ENCODE measurements around the gene PNMT. TPM values are rescaled to one million over a fixed set of nuclear protein-coding genes. Genes with fewer than 3 reads are reported as not detected.

The PNMT gene
- total RNA-seq, 2 experiments from 2014 or later = not detected

DNA sequence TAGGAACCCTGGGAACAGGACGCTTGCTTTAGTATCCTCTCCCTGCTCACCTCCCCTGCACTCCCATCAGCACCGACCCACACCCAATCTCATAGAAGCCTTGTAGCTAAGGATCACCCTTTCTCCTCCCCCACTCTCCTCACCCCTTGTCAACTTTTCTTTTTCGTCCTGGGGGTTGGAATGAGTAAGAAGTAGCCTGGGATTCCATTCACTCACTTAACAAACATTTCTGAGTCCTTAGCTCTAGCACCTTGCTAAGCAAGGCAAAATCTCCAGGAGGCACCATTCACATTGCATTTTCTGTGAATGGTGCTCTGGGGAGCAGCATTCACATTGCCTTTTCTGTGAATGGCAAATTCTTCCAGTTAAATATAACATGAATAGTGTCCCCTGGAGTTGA lies 20.7 kb downstream of the PNMT start:
- H3K79me2 ChIP-seq (ENCODE audit: insufficient read depth, low read depth, low read length) = 0 out of 2 replicates have a peak, but pooled peaks cover 10% of the 10 kb centered on the region
- peak overlapping the region; percentile 89 for H3K4me3 ChIP-seq (ENCODE audit: low read depth, low read length, poor library complexity, severe bottlenecking)
- DNase-seq (ENCODE audit: low spot score) = no peak
- H3K36me3 ChIP-seq (ENCODE audit: insufficient read depth, low read length) = no peaks in the 10 kb centered on the region
- H4K20me1 ChIP-seq (ENCODE audit: insufficient read depth, low read length) = no peaks in the 10 kb centered on the region
- H3K4me1 ChIP-seq (ENCODE audit: insufficient read depth, low read length, poor library complexity, severe bottlenecking) = peaks cover 17% of the 10 kb centered on the region
- BruUV-seq (replicated peaks) = no TSS peak
- TF ChIP-seq, protein P1, sequence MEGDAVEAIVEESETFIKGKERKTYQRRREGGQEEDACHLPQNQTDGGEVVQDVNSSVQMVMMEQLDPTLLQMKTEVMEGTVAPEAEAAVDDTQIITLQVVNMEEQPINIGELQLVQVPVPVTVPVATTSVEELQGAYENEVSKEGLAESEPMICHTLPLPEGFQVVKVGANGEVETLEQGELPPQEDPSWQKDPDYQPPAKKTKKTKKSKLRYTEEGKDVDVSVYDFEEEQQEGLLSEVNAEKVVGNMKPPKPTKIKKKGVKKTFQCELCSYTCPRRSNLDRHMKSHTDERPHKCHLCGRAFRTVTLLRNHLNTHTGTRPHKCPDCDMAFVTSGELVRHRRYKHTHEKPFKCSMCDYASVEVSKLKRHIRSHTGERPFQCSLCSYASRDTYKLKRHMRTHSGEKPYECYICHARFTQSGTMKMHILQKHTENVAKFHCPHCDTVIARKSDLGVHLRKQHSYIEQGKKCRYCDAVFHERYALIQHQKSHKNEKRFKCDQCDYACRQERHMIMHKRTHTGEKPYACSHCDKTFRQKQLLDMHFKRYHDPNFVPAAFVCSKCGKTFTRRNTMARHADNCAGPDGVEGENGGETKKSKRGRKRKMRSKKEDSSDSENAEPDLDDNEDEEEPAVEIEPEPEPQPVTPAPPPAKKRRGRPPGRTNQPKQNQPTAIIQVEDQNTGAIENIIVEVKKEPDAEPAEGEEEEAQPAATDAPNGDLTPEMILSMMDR (conservative IDR thresholded peaks at IDR 0.05; ENCODE audit: low read length) = no peak
- TF ChIP-seq EZH2phosphoT487 (IDR thresholded peaks at IDR 0.05; ENCODE audit: borderline replicate concordance, low read depth, low read length) = no peak
- H3K9me2 ChIP-seq (ENCODE audit: insufficient read depth, low read length) = no peaks in the 10 kb centered on the region
- H3K4me2 ChIP-seq (ENCODE audit: low read length) = peak overlapping the region; percentile 99
- ChIA-PET CTCF (ENCODE audit: unreplicated experiment) (no interaction called here), POLR2A (interaction anchor here (0.6 to 0.7 kb wide), 2 partner anchors 143 to 433 kb away, joined by 3 read pairs; no protein-coding TSS in a partner anchor)
- intact Hi-C loops (cut with micrococcal nuclease; ENCODE audit: unreplicated experiment) = loop anchor here (5.0 kb wide), 1 partner anchor 63 kb away; no protein-coding TSS in a partner anchor
- no peak overlapping the region for H3K27ac ChIP-seq (ENCODE audit: low read depth, low read length, poor library complexity, severe bottlenecking)
- H2AFZ ChIP-seq (ENCODE audit: low read length) = peak overlapping the region; percentile 83; the same call in 1 of the 2 replicates
- no peaks in the 10 kb centered on the region for H3K9me3 ChIP-seq (ENCODE audit: low read length)

DNA sequence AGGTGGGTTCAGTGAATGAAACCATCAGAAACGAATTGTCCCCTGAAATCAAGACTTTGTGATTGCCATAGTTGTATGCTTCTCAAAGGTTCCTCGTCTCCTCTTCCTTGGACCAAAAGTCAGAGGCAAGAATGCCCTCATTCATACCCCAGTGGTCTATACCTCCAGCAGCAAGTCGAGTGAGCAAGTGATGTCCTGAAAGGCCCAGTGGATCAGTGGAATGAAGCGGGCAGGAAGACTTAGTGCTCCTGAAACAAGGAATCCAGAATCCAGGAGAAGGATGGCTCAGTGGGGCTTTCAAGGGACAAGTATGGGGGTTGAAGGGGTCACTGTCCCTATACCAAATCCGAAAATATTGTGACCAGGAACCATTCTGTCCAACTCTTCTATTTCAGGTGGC lies 26.3 kb downstream of the PNMT start:
- intact Hi-C loops (cut with micrococcal nuclease; ENCODE audit: unreplicated experiment) = no loop called here
- no peak for DNase-seq (ENCODE audit: low spot score)

DNA sequence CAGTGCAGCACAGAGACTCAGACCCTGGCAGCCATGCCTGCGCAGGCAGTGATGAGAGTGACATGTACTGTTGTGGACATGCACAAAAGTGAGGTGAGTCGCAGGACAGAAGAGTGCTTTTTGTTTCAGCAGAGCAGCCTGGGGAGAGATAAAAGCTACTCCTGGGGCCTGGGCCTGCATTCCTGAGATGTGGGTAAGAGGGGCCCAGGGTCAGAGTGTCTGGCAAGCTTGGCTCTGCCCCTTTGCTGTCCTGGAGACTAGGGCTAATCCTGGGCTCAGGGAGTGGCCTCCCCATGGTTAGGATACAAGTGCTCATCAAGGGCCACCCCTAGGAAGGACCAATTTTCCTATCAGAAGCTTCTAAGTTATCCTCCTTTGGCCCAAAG lies 26.8 kb downstream of the PNMT start:
- Histone ChIP-seq H3K4me2 (ENCODE audit: low read length) (no peak overlapping the region), H4K20me1 (ENCODE audit: insufficient read depth, low read length) (no peaks in the 10 kb centered on the region), H3K27ac (ENCODE audit: low read depth, low read length, poor library complexity, severe bottlenecking) (no peak overlapping the region), H3K9me3 (ENCODE audit: low read length) (no peaks in the 10 kb centered on the region), H3K4me3 (ENCODE audit: low read depth, low read length, poor library complexity, severe bottlenecking) (no peak overlapping the region), H3K79me2 (ENCODE audit: insufficient read depth, low read depth, low read length) (no peaks in the 10 kb centered on the region), H2AFZ (ENCODE audit: low read length) (no peak overlapping the region), H3K36me3 (ENCODE audit: insufficient read depth, low read length) (no peaks in the 10 kb centered on the region), H3K9me2 (ENCODE audit: insufficient read depth, low read length) (no peaks in the 10 kb centered on the region), H3K4me1 (ENCODE audit: insufficient read depth, low read length, poor library complexity, severe bottlenecking) (no peaks in the 10 kb centered on the region)
- CTCF ChIA-PET (ENCODE audit: unreplicated experiment) = no interaction called here
- intact Hi-C loops (cut with micrococcal nuclease; ENCODE audit: unreplicated experiment) = no loop called here
- no TSS peak for BruUV-seq (replicated peaks)
- POLR2A ChIA-PET = interaction anchor here (1.4 kb wide), 1 partner anchor 16 kb away, joined by 4 read pairs; no protein-coding TSS in a partner anchor
- DNase-seq (ENCODE audit: low spot score) = no peak
- TF ChIP-seq EZH2phosphoT487 (IDR thresholded peaks at IDR 0.05; ENCODE audit: borderline replicate concordance, low read depth, low read length) = no peak
- TF ChIP-seq, protein P1 (conservative IDR thresholded peaks at IDR 0.05; ENCODE audit: low read length) = no peak

More for the DNA sequence above, 26.3 kb downstream of the PNMT start:
- Histone ChIP-seq H4K20me1 (ENCODE audit: insufficient read depth, low read length) (no peaks in the 10 kb centered on the region), H3K79me2 (ENCODE audit: insufficient read depth, low read depth, low read length) (no peaks in the 10 kb centered on the region), H3K9me3 (ENCODE audit: low read length) (no peaks in the 10 kb centered on the region), H3K4me3 (ENCODE audit: low read depth, low read length, poor library complexity, severe bottlenecking) (no peak overlapping the region), H3K4me1 (ENCODE audit: insufficient read depth, low read length, poor library complexity, severe bottlenecking) (no peaks in the 10 kb centered on the region), H3K9me2 (ENCODE audit: insufficient read depth, low read length) (no peaks in the 10 kb centered on the region), H3K36me3 (ENCODE audit: insufficient read depth, low read length) (no peaks in the 10 kb centered on the region), H3K27ac (ENCODE audit: low read depth, low read length, poor library complexity, severe bottlenecking) (no peak overlapping the region), H3K4me2 (ENCODE audit: low read length) (no peak overlapping the region), H2AFZ (ENCODE audit: low read length) (no peak overlapping the region)
- no TSS peak for BruUV-seq (replicated peaks)
- CTCF ChIA-PET (ENCODE audit: unreplicated experiment) = no interaction called here
- POLR2A ChIA-PET = interaction anchor here (1.4 kb wide), 1 partner anchor 16 kb away, joined by 4 read pairs; no protein-coding TSS in a partner anchor
- TF ChIP-seq, protein P1 (conservative IDR thresholded peaks at IDR 0.05; ENCODE audit: low read length) = no peak
- TF ChIP-seq EZH2phosphoT487 (IDR thresholded peaks at IDR 0.05; ENCODE audit: borderline replicate concordance, low read depth, low read length) = no peak
